ENCODE results near the gene PLEKHA4. TPM values are rescaled to one million over a fixed set of nuclear protein-coding genes. Genes with fewer than 3 reads are reported as not detected.

The PLEKHA4 gene
- total RNA-seq, 4 donors from 2014 or later = 11.4 to 29.2 (median 18.1) TPM

DNA sequence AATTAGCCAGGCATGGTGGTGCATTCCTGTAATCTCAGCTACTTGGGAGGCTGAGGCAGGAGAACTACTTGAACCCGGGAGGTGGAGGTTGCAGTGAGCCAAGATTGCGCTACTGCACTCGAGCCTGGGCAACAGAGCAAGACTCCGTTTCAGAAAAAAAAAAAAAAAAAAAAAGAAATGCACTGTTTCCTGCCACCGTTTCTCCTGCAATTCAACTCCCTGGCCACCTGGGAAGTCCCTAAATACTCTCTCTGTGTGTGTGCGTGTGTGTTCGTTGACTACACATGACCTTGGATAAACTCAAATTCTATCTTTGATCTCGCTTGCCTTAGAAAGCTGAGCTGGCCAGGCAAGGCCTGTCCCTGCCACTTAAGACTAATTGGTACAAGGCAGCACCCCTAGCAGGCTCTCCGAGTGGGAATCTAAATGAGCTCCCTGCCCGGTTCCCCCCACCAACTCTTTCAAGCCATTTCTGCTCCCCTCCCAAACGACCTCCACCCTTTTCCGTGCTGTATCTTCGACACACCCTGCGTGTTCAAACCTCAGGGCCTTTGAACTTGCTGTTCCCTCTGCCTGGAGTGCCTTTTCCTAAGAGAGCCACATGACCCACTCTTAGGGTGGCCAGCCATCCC is 52.4 kb downstream of the PLEKHA4 start:
- TF ChIP-seq EP300 (IDR thresholded peaks at IDR 0.05) (no peak), CTCF (IDR thresholded peaks at IDR 0.05) (peak in 1 of 4 experiments; percentile 16), POLR2AphosphoS5 (IDR thresholded peaks at IDR 0.05) (peak; percentile 48), POLR2A (IDR thresholded peaks at IDR 0.05) (no peak)
- Histone ChIP-seq H3K4me1 (peaks cover 0 to 51% (median 9%) of the 10 kb centered on the region in 3 donors), H3K36me3 (no peaks in the 10 kb centered on the region), H3K27ac (peak overlapping the region in 3 of 4 donors; percentile 42 to 62 (median 42)), H3K27me3 (no peaks in the 10 kb centered on the region), H3K4me3 (no peak overlapping the region), H3K9me3 (no peaks in the 10 kb centered on the region)
- WGBS, 2 donors (ENCODE audit: low coverage in 1 of 2) = 43 to 64% methylated on average over 9 to 11 of the region's 14 CpGs
- ATAC-seq = no peak

GRCh38 chr19:48814895-48815294 is 53.5 kb downstream of the PLEKHA4 start:
- no peak for TF ChIP-seq CTCF (IDR thresholded peaks at IDR 0.05)
- no peak for TF ChIP-seq POLR2A (IDR thresholded peaks at IDR 0.05)
- TF ChIP-seq POLR2AphosphoS5 (IDR thresholded peaks at IDR 0.05) = no peak
- no peak for TF ChIP-seq EP300 (IDR thresholded peaks at IDR 0.05)
- no peak for ATAC-seq
- H3K36me3 ChIP-seq = no peaks in the 10 kb centered on the region
- H3K4me3 ChIP-seq = no peak overlapping the region
- peaks cover 0 to 57% (median 10%) of the 10 kb centered on the region in 3 donors for H3K4me1 ChIP-seq
- 80 to 90% methylated on average over 3 to 5 of the region's 6 CpGs for WGBS, 2 donors (ENCODE audit: low coverage in 1 of 2)
- H3K27me3 ChIP-seq = no peaks in the 10 kb centered on the region
- H3K27ac ChIP-seq = peak overlapping the region in 2 of 4 donors; percentile 26 to 62
- H3K9me3 ChIP-seq = no peaks in the 10 kb centered on the region

DNA sequence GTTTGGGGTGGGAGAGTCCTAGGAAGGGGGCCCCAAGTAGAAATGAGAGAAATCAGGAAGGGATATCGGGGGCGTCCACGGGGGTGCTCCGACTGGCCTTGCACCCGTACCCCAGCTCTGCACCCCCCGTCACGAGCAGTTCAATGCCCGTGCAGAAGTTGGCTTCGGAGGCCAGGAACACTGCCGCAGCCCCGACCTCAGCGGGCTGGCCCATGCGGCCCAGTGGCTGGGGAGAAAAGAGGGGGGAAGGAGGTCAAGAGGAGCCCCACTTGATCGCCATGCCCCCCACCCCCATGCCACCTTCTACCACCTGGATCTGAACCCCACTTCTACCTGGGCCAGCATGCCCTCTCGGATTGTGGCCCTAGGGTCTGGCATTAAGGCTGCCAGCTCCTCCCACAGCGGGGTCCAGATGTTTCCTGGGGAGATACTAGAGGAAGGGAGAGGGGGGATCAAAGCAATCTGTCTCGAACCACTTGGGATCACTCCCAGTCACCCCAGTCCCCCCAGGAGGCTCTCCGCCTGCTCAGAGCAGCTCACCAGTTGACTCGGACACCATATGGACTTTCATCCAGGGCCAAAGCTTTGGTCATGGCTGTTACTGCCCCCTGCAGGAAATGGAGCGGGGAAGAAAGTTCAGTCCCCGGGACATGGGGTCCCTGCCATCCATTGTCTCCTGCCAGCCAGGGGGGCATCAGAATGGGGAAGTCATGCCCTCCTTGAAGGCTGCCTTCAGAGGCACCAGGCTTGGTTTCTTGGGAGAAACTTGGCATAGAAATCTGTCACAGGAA is 55.1 kb downstream of the PLEKHA4 start:
- no peak for ATAC-seq
- WGBS, 2 donors (ENCODE audit: low coverage in 1 of 2) = 83% methylated on average over 1 to 3 of the region's 21 CpGs
- TF ChIP-seq EP300 (IDR thresholded peaks at IDR 0.05) (no peak), CTCF (IDR thresholded peaks at IDR 0.05) (peak in 1 of 4 experiments; percentile 17)
- H3K4me3 ChIP-seq = no peak overlapping the region
- no peaks in the 10 kb centered on the region for H3K9me3 ChIP-seq
- H3K4me1 ChIP-seq = peaks cover 0 to 54% (median 3%) of the 10 kb centered on the region in 3 donors
- peak overlapping the region; percentile 82 to 97 (median 93) for H3K27ac ChIP-seq
- H3K27me3 ChIP-seq = no peaks in the 10 kb centered on the region
- no peaks in the 10 kb centered on the region for H3K36me3 ChIP-seq

DNA sequence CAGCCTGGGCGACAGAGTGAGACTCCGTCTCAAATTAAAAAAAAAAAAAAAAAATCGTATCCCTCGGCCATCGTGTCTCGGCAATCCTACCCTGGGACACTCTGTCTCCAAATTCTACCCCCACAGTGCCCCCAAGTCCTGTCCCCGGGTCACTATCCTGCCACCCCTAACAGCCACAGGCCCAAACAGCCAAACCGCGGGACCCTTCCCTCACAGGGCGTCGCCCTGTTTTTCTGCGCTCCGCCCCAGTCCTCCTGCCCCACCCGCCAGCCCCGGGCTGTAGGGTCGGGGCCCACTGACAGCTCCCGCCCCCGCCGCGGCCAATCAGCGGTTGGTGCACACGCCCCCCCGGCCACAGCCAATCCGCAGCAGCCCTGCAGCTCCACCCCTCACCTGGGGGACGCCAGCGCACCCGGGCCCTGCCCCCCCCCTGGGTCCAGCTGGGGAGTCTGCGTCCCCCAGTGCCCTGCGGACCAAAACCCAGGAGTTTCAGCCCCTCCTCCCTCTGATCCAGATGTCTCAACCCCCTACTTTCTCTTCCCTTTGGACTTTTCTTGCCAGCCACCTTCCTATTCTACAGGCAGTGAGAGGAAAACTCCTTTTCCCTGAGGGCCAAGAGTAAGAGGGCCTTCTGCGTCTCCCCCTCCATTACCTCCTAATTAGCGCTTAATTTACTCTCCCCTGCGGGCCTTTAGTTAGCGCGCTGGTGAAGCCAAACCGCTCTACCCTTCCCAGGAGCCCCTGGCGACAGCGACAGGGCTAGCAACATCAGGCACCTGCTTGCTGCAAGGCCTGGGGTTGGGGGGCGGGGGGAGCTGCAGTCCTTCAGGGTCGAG is 56.1 kb downstream of the PLEKHA4 start:
- no peaks in the 10 kb centered on the region for H3K9me3 ChIP-seq
- peaks cover 0 to 64% (median 3%) of the 10 kb centered on the region in 3 donors for H3K4me1 ChIP-seq
- no peak for TF ChIP-seq EP300 (IDR thresholded peaks at IDR 0.05)
- TF ChIP-seq POLR2A (IDR thresholded peaks at IDR 0.05) = peak; percentile 81 to 83
- peak in 1 of 4 experiments; percentile 19 for TF ChIP-seq CTCF (IDR thresholded peaks at IDR 0.05)
- TF ChIP-seq POLR2AphosphoS5 (IDR thresholded peaks at IDR 0.05) = peak; percentile 83
- H3K27me3 ChIP-seq = no peaks in the 10 kb centered on the region
- peak overlapping the region; percentile 82 to 97 (median 93) for H3K27ac ChIP-seq
- ATAC-seq = peak; percentile 94
- 17 to 18% methylated on average over 9 to 11 of the region's 39 CpGs for WGBS, 2 donors (ENCODE audit: low coverage in 1 of 2)
- H3K4me3 ChIP-seq = peak overlapping the region; percentile 74 to 87
- H3K36me3 ChIP-seq = peaks cover 0 to 8% of the 10 kb centered on the region in 2 donors

Data from gastroesophageal sphincter (tissue), 4 donors.